Neural progenitor cell (in vitro differentiated cells): ENCODE measurements around the gene SYNDIG1. TPM values are rescaled to one million over a fixed set of nuclear protein-coding genes. Genes with fewer than 3 reads are reported as not detected.

Experiments
- DNase-seq: peaks from one replicate; pipeline ENCODE4 v3.0.0-alpha.2; 2016; ENCODE audit warnings: low spot score
- H2AFZ ChIP-seq: fragments of 200-600 bp; sonication (generic); replicated peaks from 2 replicates; pipeline ENCODE4 v1.6.1; 2016; ENCODE audit warnings: antibody characterized with exemption
- H3F3A ChIP-seq: fragments of 200-600 bp; sonication (generic); 2 replicates; pipeline ENCODE4 v1.6.1; 2016; ENCODE audit warnings: antibody characterized with exemption, low read depth
- H3K27ac ChIP-seq: fragments of 200-600 bp; sonication (generic); 2 replicates; pipeline ENCODE4 v1.5.1; 2016; ENCODE audit warnings: mild to moderate bottlenecking
- H3K27me3 ChIP-seq: fragments of 200-600 bp; sonication (generic); 2 replicates; pipeline ENCODE4 v1.6.1; 2016; ENCODE audit warnings: mild to moderate bottlenecking, moderate library complexity
- H3K36me3 ChIP-seq: fragments of 200-600 bp; sonication (generic); 2 replicates; pipeline ENCODE4 v1.5.1; 2016
- H3K4me1 ChIP-seq: fragments of 200-600 bp; sonication (generic); 2 replicates; pipeline ENCODE4 v1.6.1; 2016; ENCODE audit warnings: mixed run types
- H3K4me2 ChIP-seq: fragments of 200-600 bp; sonication (generic); 2 replicates; pipeline ENCODE4 v1.6.1; 2016
- H3K4me3 ChIP-seq: fragments of 200-600 bp; sonication (generic); 2 replicates; pipeline ENCODE4 v1.5.1; 2016
- H3K79me2 ChIP-seq: fragments of 200-600 bp; sonication (generic); 2 replicates; pipeline ENCODE4 v1.6.1; 2016; ENCODE audit warnings: low read depth
- H3K9ac ChIP-seq: fragments of 200-600 bp; sonication (generic); 2 replicates; pipeline ENCODE4 v1.6.1; 2016
- H3K9me3 ChIP-seq: fragments of 200-600 bp; sonication (generic); 2 replicates; pipeline ENCODE4 v1.5.1; 2016; ENCODE audit warnings: low read depth
- H4K20me1 ChIP-seq: fragments of 200-600 bp; sonication (generic); 2 replicates; pipeline ENCODE4 v1.6.1; 2016; ENCODE audit warnings: low read depth
- H3K27ac Mint-ChIP-seq: 3 replicates; pipeline ENCODE4 v1.8.0; 2021; ENCODE audit warnings: mixed read lengths
- H3K27me3 Mint-ChIP-seq: 2 replicates; pipeline ENCODE4 v1.8.0; 2022; ENCODE audit warnings: low read depth, mild to moderate bottlenecking, inconsistent platforms, moderate library complexity, mixed read lengths; ENCODE audit not compliant: insufficient read depth
- H3K36me3 Mint-ChIP-seq: 3 replicates; pipeline ENCODE4 v1.8.0; 2021; ENCODE audit warnings: mixed read lengths
- H3K4me1 Mint-ChIP-seq: 3 replicates; pipeline ENCODE4 v1.8.0; 2021; ENCODE audit warnings: mixed read lengths
- H3K4me3 Mint-ChIP-seq: 3 replicates; pipeline ENCODE4 v1.8.0; 2021; ENCODE audit warnings: mild to moderate bottlenecking, moderate library complexity, mixed read lengths
- H3K9me3 Mint-ChIP-seq: 3 replicates; pipeline ENCODE4 v1.8.0; 2020; ENCODE audit warnings: mixed read lengths
- CTCF ChIP-seq: fragments of 200-600 bp; sonication (generic); IDR thresholded peaks from 2 replicates; pipeline ENCODE4 v1.5.1; 2017; ENCODE audit warnings: antibody characterized with exemption, mild to moderate bottlenecking
- EZH2 ChIP-seq: fragments of 200-600 bp; sonication (generic); IDR thresholded peaks from 2 replicates; pipeline ENCODE4 v1.6.1; 2017; ENCODE audit warnings: antibody characterized with exemption, mild to moderate bottlenecking, moderate library complexity
- EZH2phosphoT487 ChIP-seq: fragments of 200-600 bp; sonication (generic); IDR thresholded peaks from 2 replicates; pipeline ENCODE4 v1.6.1; 2017; ENCODE audit warnings: antibody characterized with exemption
- total RNA-seq: library from RNA; depleted of rRNA; stranded (reverse); fragments of >200 nt; gene quantifications from 2 replicates; pipeline ENCODE4 v1.2.3, GENCODE V29; 2015; ENCODE audit warnings: low replicate concordance

The SYNDIG1 gene
- total RNA-seq, 1 donor from 2014 or later = 1.0 TPM

- Histone ChIP-seq H3K36me3 (no peaks in the 10 kb centered on the region), H3K4me1 (no peaks in the 10 kb centered on the region), H3K4me3 (no peak overlapping the region), H3K9ac (no peak overlapping the region), H3K9me3 (no peaks in the 10 kb centered on the region), H3K27me3 (no peaks in the 10 kb centered on the region), H3K4me2 (no peak overlapping the region), H3K27ac (no peak overlapping the region), H2AFZ (no peak overlapping the region), H3F3A (no peaks in the 10 kb centered on the region), H4K20me1 (no peaks in the 10 kb centered on the region), H3K79me2 (no peaks in the 10 kb centered on the region)
- H3K27me3 Mint-ChIP-seq = peaks cover under 1% of the 10 kb centered on the region
- H3K4me1 Mint-ChIP-seq = peaks cover 9% of the 10 kb centered on the region
- no peak overlapping the region for H3K4me3 Mint-ChIP-seq
- H3K9me3 Mint-ChIP-seq = no peaks in the 10 kb centered on the region
- H3K36me3 Mint-ChIP-seq = no peaks in the 10 kb centered on the region
- TF ChIP-seq CTCF = no peak
- no peak for TF ChIP-seq EZH2phosphoT487
- TF ChIP-seq EZH2 = no peak
- H3K27ac Mint-ChIP-seq = no peak overlapping the region
- no peak for DNase-seq
Observed at GRCh38 chr20:24577271-24577909, 108.0 kb downstream of the SYNDIG1 start.

GRCh38 chr20:24578567-24579415, 109.4 kb downstream of the SYNDIG1 start:
- Mint-ChIP-seq H3K27ac (peak overlapping the region; percentile 23), H3K4me1 (peaks cover 13% of the 10 kb centered on the region), H3K4me3 (no peak overlapping the region), H3K27me3 (peaks cover 3% of the 10 kb centered on the region), H3K36me3 (no peaks in the 10 kb centered on the region), H3K9me3 (no peaks in the 10 kb centered on the region)
- H3K4me2 ChIP-seq = no peak overlapping the region
- TF ChIP-seq EZH2 (no peak), EZH2phosphoT487 (no peak), CTCF (no peak)
- H4K20me1 ChIP-seq = no peaks in the 10 kb centered on the region
- H3K4me3 ChIP-seq = no peak overlapping the region
- no peaks in the 10 kb centered on the region for H3K9me3 ChIP-seq
- no peak for DNase-seq
- H3K79me2 ChIP-seq = no peaks in the 10 kb centered on the region
- no peaks in the 10 kb centered on the region for H3F3A ChIP-seq
- H2AFZ ChIP-seq = no peak overlapping the region
- no peaks in the 10 kb centered on the region for H3K36me3 ChIP-seq
- no peak overlapping the region for H3K27ac ChIP-seq
- H3K4me1 ChIP-seq = no peaks in the 10 kb centered on the region
- no peak overlapping the region for H3K9ac ChIP-seq
- no peaks in the 10 kb centered on the region for H3K27me3 ChIP-seq

- no peak overlapping the region for H3K27ac ChIP-seq
- Mint-ChIP-seq H3K4me1 (peaks cover 13% of the 10 kb centered on the region), H3K36me3 (no peaks in the 10 kb centered on the region), H3K9me3 (no peaks in the 10 kb centered on the region), H3K4me3 (no peak overlapping the region), H3K27me3 (peaks cover 6% of the 10 kb centered on the region), H3K27ac (no peak overlapping the region)
- H3K27me3 ChIP-seq = no peaks in the 10 kb centered on the region
- H3K79me2 ChIP-seq = no peaks in the 10 kb centered on the region
- H3K4me1 ChIP-seq = no peaks in the 10 kb centered on the region
- no peak for DNase-seq
- TF ChIP-seq CTCF (no peak), EZH2 (no peak), EZH2phosphoT487 (no peak)
- H3K36me3 ChIP-seq = no peaks in the 10 kb centered on the region
- no peak overlapping the region for H3K4me3 ChIP-seq
- H3K4me2 ChIP-seq = no peak overlapping the region
- H3K9ac ChIP-seq = no peak overlapping the region
- no peaks in the 10 kb centered on the region for H3F3A ChIP-seq
- H3K9me3 ChIP-seq = no peaks in the 10 kb centered on the region
- no peaks in the 10 kb centered on the region for H4K20me1 ChIP-seq
- no peak overlapping the region for H2AFZ ChIP-seq
Observed at GRCh38 chr20:24579475-24579874, 110.0 kb downstream of the SYNDIG1 start.
